ENCODE measurements around the gene CTSW.

DNA sequence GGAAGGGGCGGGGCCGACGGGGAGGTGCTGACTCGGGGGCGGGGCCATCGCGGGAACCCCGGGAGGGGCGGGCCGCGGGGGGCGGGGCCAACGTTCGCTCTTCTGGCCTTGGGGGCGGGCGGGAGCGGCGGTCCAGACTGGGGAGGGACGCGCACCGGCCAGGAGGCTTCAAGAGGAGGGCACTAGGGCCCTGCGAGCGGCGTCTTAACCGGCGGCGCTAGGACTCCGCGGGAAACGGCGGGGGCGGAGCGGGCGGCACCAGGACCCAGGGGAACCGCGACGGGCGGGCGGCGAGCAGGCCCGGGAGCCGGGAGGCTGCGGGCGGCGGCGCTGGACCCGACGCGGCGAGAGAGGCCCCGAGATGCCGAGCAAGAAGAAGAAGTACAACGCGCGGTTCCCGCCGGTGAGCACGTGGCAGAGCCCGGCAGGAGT is 39.5 kb downstream of the CTSW start, which contains the start of gene DRAP1:
- TF ChIP-seq, protein P1, sequence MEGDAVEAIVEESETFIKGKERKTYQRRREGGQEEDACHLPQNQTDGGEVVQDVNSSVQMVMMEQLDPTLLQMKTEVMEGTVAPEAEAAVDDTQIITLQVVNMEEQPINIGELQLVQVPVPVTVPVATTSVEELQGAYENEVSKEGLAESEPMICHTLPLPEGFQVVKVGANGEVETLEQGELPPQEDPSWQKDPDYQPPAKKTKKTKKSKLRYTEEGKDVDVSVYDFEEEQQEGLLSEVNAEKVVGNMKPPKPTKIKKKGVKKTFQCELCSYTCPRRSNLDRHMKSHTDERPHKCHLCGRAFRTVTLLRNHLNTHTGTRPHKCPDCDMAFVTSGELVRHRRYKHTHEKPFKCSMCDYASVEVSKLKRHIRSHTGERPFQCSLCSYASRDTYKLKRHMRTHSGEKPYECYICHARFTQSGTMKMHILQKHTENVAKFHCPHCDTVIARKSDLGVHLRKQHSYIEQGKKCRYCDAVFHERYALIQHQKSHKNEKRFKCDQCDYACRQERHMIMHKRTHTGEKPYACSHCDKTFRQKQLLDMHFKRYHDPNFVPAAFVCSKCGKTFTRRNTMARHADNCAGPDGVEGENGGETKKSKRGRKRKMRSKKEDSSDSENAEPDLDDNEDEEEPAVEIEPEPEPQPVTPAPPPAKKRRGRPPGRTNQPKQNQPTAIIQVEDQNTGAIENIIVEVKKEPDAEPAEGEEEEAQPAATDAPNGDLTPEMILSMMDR (IDR thresholded peaks at IDR 0.05; ENCODE audit: insufficient read depth, low read length, poor library complexity, severe bottlenecking): no peak
- TF ChIP-seq EZH2phosphoT487 (conservative IDR thresholded peaks at IDR 0.05; ENCODE audit: low read length): no peak

Data from SU-DHL-6 (cell line).